Esophagus squamous epithelium (tissue), 5 donors: ENCODE data around the gene FBXL5. TPM values are rescaled to one million over a fixed set of nuclear protein-coding genes. Genes with fewer than 3 reads are reported as not detected.

Experiments
- DNase-seq: peaks from one replicate; lab custom pipeline; 2025; lab: John Stamatoyannopoulos, UW
- H3K27ac ChIP-seq, 4 donors: fragments of 200-600 bp; sonication (generic); one replicate each; pipeline ENCODE4 v1.5.1; 2016 to 2019; ENCODE audit warnings: mild to moderate bottlenecking in 1 of 4
- H3K27me3 ChIP-seq, 4 donors: fragments of 200-600 bp; sonication (generic); 1 replicate in 3 of 4; 2 replicates in 1 of 4; pipeline versions ENCODE4 v1.5.1 to v1.6.0; 2017 to 2021; ENCODE audit warnings: antibody characterized with exemption in 1 of 4
- H3K36me3 ChIP-seq, 3 donors: fragments of 200-600 bp; sonication (generic); one replicate each; pipeline ENCODE4 v1.5.1; 2016 to 2019
- H3K4me1 ChIP-seq, 3 donors: fragments of 200-600 bp; sonication (generic); one replicate each; pipeline ENCODE4 v1.5.1; 2017 to 2019
- H3K4me3 ChIP-seq, 4 donors: fragments of 200-600 bp; sonication (generic); 1 replicate in 3 of 4; 2 replicates in 1 of 4; pipeline ENCODE4 v1.5.1; 2016 to 2019; ENCODE audit warnings: mild to moderate bottlenecking in 2 of 4, moderate library complexity in 1 of 4
- H3K9me3 ChIP-seq, 3 donors: fragments of 200-600 bp; sonication (generic); one replicate each; pipeline ENCODE4 v1.5.1; 2016 to 2019
- CTCF ChIP-seq, 6 experiments: fragments of 450-650 bp in 4 of 6; fragments of 200-600 bp in 2 of 6; sonication (generic) in 2 of 6; IDR thresholded peaks; one replicate each; pipeline ENCODE4 v1.5.1; 2016 to 2019; ENCODE audit warnings: antibody characterized with exemption in 6 of 6, mild to moderate bottlenecking in 4 of 6, moderate library complexity in 4 of 6
- POLR2A ChIP-seq, 4 donors: fragments of 450-650 bp; IDR thresholded peaks; one replicate each; pipeline ENCODE4 v1.6.1; 2017; ENCODE audit warnings: antibody characterized with exemption in 4 of 4, mild to moderate bottlenecking in 4 of 4, moderate library complexity in 3 of 4
- WGBS, 2 donors: methylation state at CpG; one replicate each; pipeline ENCODE4 v1.1.5; 2018; 5-methylcytosine and 5-hydroxymethylcytosine counted together
- intact Hi-C: fragments of 100-400 bp; cut with DNase I; formaldehyde crosslinking; loops from one replicate; pipeline ENCODE4 v1.15.0; 2022
- total RNA-seq, 4 donors: library from RNA; depleted of rRNA; stranded (reverse); fragments of >200 nt; gene quantifications; one replicate each; pipeline ENCODE4 v1.1.0, GENCODE V29; 2016
- donor health status: DM: yes; HTN: yes; CAD: no.

Gene FBXL5
- total RNA-seq, 4 donors from 2014 or later = 39.2 to 119 (median 72.3) TPM

- Histone ChIP-seq H3K4me1 (peaks cover 0 to 15% (median 0%) of the 10 kb centered on the region in 3 donors), H3K9me3 (no peaks in the 10 kb centered on the region), H3K4me3 (no peak overlapping the region), H3K27me3 (no peaks in the 10 kb centered on the region), H3K27ac (no peak overlapping the region), H3K36me3 (peaks cover 0 to 60% (median 4%) of the 10 kb centered on the region in 3 donors)
- TF ChIP-seq POLR2A (IDR thresholded peaks at IDR 0.05) (no peak), CTCF (IDR thresholded peaks at IDR 0.05) (no peak)
- intact Hi-C loops = no loop called here
- no peak for DNase-seq
- WGBS, 2 donors = 34 to 65% methylated on average over 2 of the region's 2 CpGs
These were observed 43.0 kb downstream of the FBXL5 start for GRCh38 chr4:15612136-15612535.

GRCh38 chr4:15610855-15611254 is 44.3 kb downstream of the FBXL5 start:
- peaks cover 0 to 50% (median 4%) of the 10 kb centered on the region in 3 donors for H3K36me3 ChIP-seq
- no peak overlapping the region for H3K4me3 ChIP-seq
- H3K27ac ChIP-seq = no peak overlapping the region
- WGBS, 2 donors = 68 to 80% methylated on average over 2 of the region's 2 CpGs
- TF ChIP-seq POLR2A (IDR thresholded peaks at IDR 0.05) (no peak), CTCF (IDR thresholded peaks at IDR 0.05) (no peak)
- H3K9me3 ChIP-seq = no peaks in the 10 kb centered on the region
- DNase-seq = no peak
- H3K4me1 ChIP-seq = peaks cover 0 to 15% (median 0%) of the 10 kb centered on the region in 3 donors
- intact Hi-C loops = no loop called here
- H3K27me3 ChIP-seq = no peaks in the 10 kb centered on the region

- Histone ChIP-seq H3K36me3 (peaks cover 5 to 66% (median 11%) of the 10 kb centered on the region in 3 donors), H3K27ac (no peak overlapping the region), H3K9me3 (no peaks in the 10 kb centered on the region), H3K4me3 (no peak overlapping the region), H3K4me1 (peaks cover 0 to 6% (median 0%) of the 10 kb centered on the region in 3 donors), H3K27me3 (no peaks in the 10 kb centered on the region)
- intact Hi-C loops = no loop called here
- no peak for TF ChIP-seq CTCF (IDR thresholded peaks at IDR 0.05)
- TF ChIP-seq POLR2A (IDR thresholded peaks at IDR 0.05) = no peak
- WGBS, 2 donors = 90 to 91% methylated on average over 5 of the region's 5 CpGs
- DNase-seq = no peak
These were observed 49.6 kb downstream of the FBXL5 start for GRCh38 chr4:15605537-15605936.

GRCh38 chr4:15601862-15602261 is 53.3 kb downstream of the FBXL5 start:
- no peaks in the 10 kb centered on the region for H3K27me3 ChIP-seq
- no peaks in the 10 kb centered on the region for H3K9me3 ChIP-seq
- no peak overlapping the region for H3K4me3 ChIP-seq
- H3K36me3 ChIP-seq = peaks cover 5 to 61% (median 11%) of the 10 kb centered on the region in 3 donors
- intact Hi-C loops = no loop called here
- 53 to 76% methylated on average over 2 of the region's 2 CpGs for WGBS, 2 donors
- no peaks in the 10 kb centered on the region for H3K4me1 ChIP-seq
- TF ChIP-seq POLR2A (IDR thresholded peaks at IDR 0.05) = no peak
- TF ChIP-seq CTCF (IDR thresholded peaks at IDR 0.05) = no peak
- H3K27ac ChIP-seq = no peak overlapping the region
- no peak for DNase-seq

- TF ChIP-seq CTCF (IDR thresholded peaks at IDR 0.05) (no peak), POLR2A (IDR thresholded peaks at IDR 0.05) (no peak)
- no peaks in the 10 kb centered on the region for H3K4me1 ChIP-seq
- no peaks in the 10 kb centered on the region for H3K9me3 ChIP-seq
- no peak overlapping the region for H3K27ac ChIP-seq
- peaks cover 5 to 53% (median 7%) of the 10 kb centered on the region in 3 donors for H3K36me3 ChIP-seq
- no peak overlapping the region for H3K4me3 ChIP-seq
- intact Hi-C loops = no loop called here
- DNase-seq = no peak
- 80 to 91% methylated on average over 2 to 3 of the region's 3 CpGs for WGBS, 2 donors
- no peaks in the 10 kb centered on the region for H3K27me3 ChIP-seq
These were observed 55.0 kb downstream of the FBXL5 start for GRCh38 chr4:15600176-15600575.
